ENCODE measurements around the gene AFAP1.

Gene AFAP1

GRCh38 chr4:7939377-7940108 lies at the start of gene AFAP1:
Gene AFAP1 (minus strand): TSS chr4:7939861. CDS start chr4:7872078, 67,783 bp downstream.
- peak in 1 of 2 experiments; percentile 23 for DNase-seq

- no peak for DNase-seq
Measured at GRCh38 chr4:7988437-7988836, 48.8 kb upstream of the AFAP1 start.

GRCh38 chr4:7987148-7987989 lies 47.7 kb upstream of the AFAP1 start:
- peak in 1 of 2 experiments; percentile 24 for DNase-seq

GRCh38 chr4:7985891-7986441 lies 46.3 kb upstream of the AFAP1 start:
- DNase-seq: no peak

GRCh38 chr4:7985072-7985471 lies 45.4 kb upstream of the AFAP1 start:
- DNase-seq: no peak

GRCh38 chr4:7984286-7984925 lies 44.7 kb upstream of the AFAP1 start:
- peak; percentile 7 to 28 for DNase-seq

- DNase-seq: no peak
Measured at GRCh38 chr4:7983296-7983695, 43.6 kb upstream of the AFAP1 start.

GRCh38 chr4:7981738-7982394 lies 42.2 kb upstream of the AFAP1 start:
- no peak for DNase-seq

- no peak for DNase-seq
Measured at GRCh38 chr4:7980036-7980435, 40.4 kb upstream of the AFAP1 start.

GRCh38 chr4:7979652-7979968 lies 39.9 kb upstream of the AFAP1 start:
- no peak for DNase-seq

GRCh38 chr4:7978907-7979651 lies 39.4 kb upstream of the AFAP1 start:
- DNase-seq: no peak

GRCh38 chr4:7978489-7978888 lies 38.8 kb upstream of the AFAP1 start:
- DNase-seq: no peak

GRCh38 chr4:7976634-7977033 lies 37.0 kb upstream of the AFAP1 start:
- DNase-seq: no peak

GRCh38 chr4:7976025-7976424 lies 36.4 kb upstream of the AFAP1 start:
- no peak for DNase-seq

GRCh38 chr4:7974425-7974824 lies 34.8 kb upstream of the AFAP1 start:
- DNase-seq: no peak

- no peak for DNase-seq
Measured at GRCh38 chr4:7973545-7973981, 33.9 kb upstream of the AFAP1 start.

GRCh38 chr4:7971881-7972500 lies 32.3 kb upstream of the AFAP1 start:
- DNase-seq: no peak

GRCh38 chr4:7971159-7971631 lies 31.5 kb upstream of the AFAP1 start:
- DNase-seq: no peak

GRCh38 chr4:7970361-7970946 lies 30.8 kb upstream of the AFAP1 start:
- no peak for DNase-seq

- DNase-seq: no peak
Measured at GRCh38 chr4:7968262-7968896, 28.7 kb upstream of the AFAP1 start.
